Neural cell (in vitro differentiated cells): Measurements from ENCODE around the gene PLXNC1. TPM values are rescaled to one million over a fixed set of nuclear protein-coding genes. Genes with fewer than 3 reads are reported as not detected.

Experiments
- H2AFZ ChIP-seq: fragments of 200-600, 300-800 bp; sonication (generic), shearing (Covaris generic); 2 replicates; pipeline ENCODE4 v1.6.0; 2014; ENCODE audit warnings: low read depth, mild to moderate bottlenecking, antibody characterized with exemption, low read length, moderate library complexity
- H3F3A ChIP-seq: fragments of 200-600 bp; shearing (Covaris generic); 2 replicates; pipeline ENCODE4 v1.6.1; 2016; ENCODE audit warnings: mild to moderate bottlenecking, moderate library complexity, mixed read lengths, antibody characterized with exemption, low read length; ENCODE audit not compliant: insufficient read depth, poor library complexity, severe bottlenecking
- H3K27ac ChIP-seq: fragments of 200-600, 300-800 bp; sonication (generic), shearing (Covaris generic); 2 replicates; pipeline ENCODE4 v1.5.1; 2014; ENCODE audit warnings: mild to moderate bottlenecking, low read length, moderate library complexity
- H3K27me3 ChIP-seq: fragments of 300-800, 200-600 bp; sonication (generic), shearing (Covaris generic); 2 replicates; pipeline ENCODE4 v1.6.0; 2014; ENCODE audit warnings: mild to moderate bottlenecking, low read depth, low read length, moderate library complexity; ENCODE audit not compliant: insufficient read depth
- H3K36me3 ChIP-seq: fragments of 300-800, 200-600 bp; sonication (generic), shearing (Covaris generic); 2 replicates; pipeline ENCODE4 v1.5.1; 2014; ENCODE audit warnings: mild to moderate bottlenecking, antibody characterized with exemption, low read length, moderate library complexity; ENCODE audit not compliant: insufficient read depth
- H3K4me2 ChIP-seq: fragments of 300-800, 200-600 bp; sonication (generic), shearing (Covaris generic); 2 replicates; pipeline ENCODE4 v1.6.0; 2014; ENCODE audit warnings: mild to moderate bottlenecking, low read length
- H3K4me3 ChIP-seq: fragments of 300-800, 200-600 bp; sonication (generic), shearing (Covaris generic); 2 replicates; pipeline ENCODE4 v1.5.1; 2014; ENCODE audit warnings: mild to moderate bottlenecking, low read length, moderate library complexity
- H3K79me2 ChIP-seq: fragments of 200-600 bp; shearing (Covaris generic); replicated peaks from 2 replicates; pipeline ENCODE4 v1.6.0; 2014; ENCODE audit warnings: mild to moderate bottlenecking, low read length, moderate library complexity; ENCODE audit not compliant: insufficient read depth
- H3K9ac ChIP-seq: fragments of 300-800, 200-600 bp; sonication (generic), shearing (Covaris generic); 2 replicates; pipeline ENCODE4 v1.6.1; 2016; ENCODE audit warnings: mild to moderate bottlenecking, low read length, mixed read lengths
- H3K9me2 ChIP-seq: fragments of 200-600 bp; shearing (Covaris generic); 2 replicates; pipeline ENCODE4 v1.6.1; 2016; ENCODE audit warnings: mild to moderate bottlenecking, low read length, mixed read lengths; ENCODE audit not compliant: insufficient read depth
- H3K9me3 ChIP-seq: fragments of 200-600, 300-800 bp; sonication (generic), shearing (Covaris generic); 2 replicates; pipeline ENCODE4 v1.6.1; 2016; ENCODE audit warnings: mild to moderate bottlenecking, mixed run types, low read length, moderate library complexity, mixed read lengths
- H4K20me1 ChIP-seq: fragments of 200-600 bp; shearing (Covaris generic); 2 replicates; pipeline ENCODE4 v1.6.1; 2016; ENCODE audit warnings: mild to moderate bottlenecking, mixed run types; ENCODE audit not compliant: insufficient read depth
- EP300 ChIP-seq: fragments of 450-650 bp; conservative IDR thresholded peaks from 2 replicates; pipeline ENCODE4 v1.6.1; 2014; ENCODE audit warnings: antibody characterized with exemption, mild to moderate bottlenecking, moderate library complexity; ENCODE audit not compliant: poor library complexity, severe bottlenecking
- EZH2 ChIP-seq: fragments of 200-600, 300-800 bp; shearing (Covaris generic), sonication (generic); IDR thresholded peaks from 2 replicates; pipeline ENCODE4 v1.6.1; 2014; ENCODE audit warnings: antibody characterized with exemption, low read length, borderline replicate concordance, mild to moderate bottlenecking; ENCODE audit not compliant: insufficient read depth, poor library complexity, severe bottlenecking
- MXI1 ChIP-seq: fragments of 450-650 bp; conservative IDR thresholded peaks from 2 replicates; pipeline ENCODE4 v1.6.1; 2014; ENCODE audit warnings: antibody characterized with exemption, mild to moderate bottlenecking; ENCODE audit not compliant: poor library complexity, severe bottlenecking
- POLR2AphosphoS5 ChIP-seq: IDR thresholded peaks from 2 replicates; pipeline ENCODE4 v1.6.1; 2012
- RAD21 ChIP-seq: fragments of 450-650 bp; conservative IDR thresholded peaks from 2 replicates; pipeline ENCODE4 v1.6.1; 2014; ENCODE audit warnings: antibody characterized with exemption, mild to moderate bottlenecking, moderate library complexity
- SMC3 ChIP-seq: fragments of 450-650 bp; conservative IDR thresholded peaks from 2 replicates; pipeline ENCODE4 v1.6.1; 2014; ENCODE audit warnings: antibody characterized with exemption, mild to moderate bottlenecking, moderate library complexity; ENCODE audit not compliant: poor library complexity
- TAF1 ChIP-seq: IDR thresholded peaks from 2 replicates; pipeline ENCODE4 v1.6.1; 2012; ENCODE audit warnings: low read depth
- polyA plus RNA-seq: library from polyadenylated mRNA; depleted of rRNA; stranded (reverse); fragments of >200 nt; gene quantifications from 2 replicates; pipeline ENCODE4 v1.2.3, GENCODE V29; 2014
- TF ChIP-seq, protein P1 (sequence below): fragments of 450-650 bp; IDR thresholded peaks from 2 replicates; pipeline ENCODE4 v1.5.1; 2014; ENCODE audit warnings: antibody characterized with exemption, mild to moderate bottlenecking, moderate library complexity; ENCODE audit not compliant: poor library complexity, severe bottlenecking
- TF ChIP-seq, protein P2 (sequence below): IDR thresholded peaks from 2 replicates; pipeline ENCODE4 v1.6.1; 2012; ENCODE audit warnings: borderline replicate concordance

The PLXNC1 gene
- polyA plus RNA-seq, 1 donor from 2014 or later: 76.3 TPM

DNA sequence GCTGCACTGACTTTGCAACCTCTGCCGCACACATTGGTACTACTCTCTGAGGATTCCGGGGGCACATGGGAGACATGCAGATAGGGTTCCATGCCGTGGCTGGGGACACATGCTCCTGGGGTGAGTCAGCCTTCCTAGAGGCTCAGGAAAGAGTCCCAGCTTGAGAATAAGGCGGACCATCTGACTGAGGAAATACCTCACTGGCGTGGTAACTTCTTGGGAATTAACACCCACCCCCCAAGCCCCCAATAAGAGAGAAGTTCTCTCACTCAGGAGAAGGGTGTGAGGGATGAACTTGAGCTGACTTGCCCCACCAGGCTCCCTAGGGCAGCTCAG is 23.2 kb downstream of the PLXNC1 start:
- no peak overlapping the region for H3K4me2 ChIP-seq
- peaks cover 10% of the 10 kb centered on the region for H3K36me3 ChIP-seq
- H3K9ac ChIP-seq: no peak overlapping the region
- no peak overlapping the region for H3K27ac ChIP-seq
- H2AFZ ChIP-seq: no peak overlapping the region
- H3K9me2 ChIP-seq: no peaks in the 10 kb centered on the region
- no peaks in the 10 kb centered on the region for H3K27me3 ChIP-seq
- H3K9me3 ChIP-seq: no peaks in the 10 kb centered on the region
- no peaks in the 10 kb centered on the region for H4K20me1 ChIP-seq
- H3K79me2 ChIP-seq: peaks cover 5% of the 10 kb centered on the region
- H3K4me3 ChIP-seq: no peak overlapping the region
- TF ChIP-seq TAF1: no peak
- TF ChIP-seq, protein P1, sequence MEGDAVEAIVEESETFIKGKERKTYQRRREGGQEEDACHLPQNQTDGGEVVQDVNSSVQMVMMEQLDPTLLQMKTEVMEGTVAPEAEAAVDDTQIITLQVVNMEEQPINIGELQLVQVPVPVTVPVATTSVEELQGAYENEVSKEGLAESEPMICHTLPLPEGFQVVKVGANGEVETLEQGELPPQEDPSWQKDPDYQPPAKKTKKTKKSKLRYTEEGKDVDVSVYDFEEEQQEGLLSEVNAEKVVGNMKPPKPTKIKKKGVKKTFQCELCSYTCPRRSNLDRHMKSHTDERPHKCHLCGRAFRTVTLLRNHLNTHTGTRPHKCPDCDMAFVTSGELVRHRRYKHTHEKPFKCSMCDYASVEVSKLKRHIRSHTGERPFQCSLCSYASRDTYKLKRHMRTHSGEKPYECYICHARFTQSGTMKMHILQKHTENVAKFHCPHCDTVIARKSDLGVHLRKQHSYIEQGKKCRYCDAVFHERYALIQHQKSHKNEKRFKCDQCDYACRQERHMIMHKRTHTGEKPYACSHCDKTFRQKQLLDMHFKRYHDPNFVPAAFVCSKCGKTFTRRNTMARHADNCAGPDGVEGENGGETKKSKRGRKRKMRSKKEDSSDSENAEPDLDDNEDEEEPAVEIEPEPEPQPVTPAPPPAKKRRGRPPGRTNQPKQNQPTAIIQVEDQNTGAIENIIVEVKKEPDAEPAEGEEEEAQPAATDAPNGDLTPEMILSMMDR: no peak
- TF ChIP-seq RAD21: no peak
- TF ChIP-seq, protein P2, sequence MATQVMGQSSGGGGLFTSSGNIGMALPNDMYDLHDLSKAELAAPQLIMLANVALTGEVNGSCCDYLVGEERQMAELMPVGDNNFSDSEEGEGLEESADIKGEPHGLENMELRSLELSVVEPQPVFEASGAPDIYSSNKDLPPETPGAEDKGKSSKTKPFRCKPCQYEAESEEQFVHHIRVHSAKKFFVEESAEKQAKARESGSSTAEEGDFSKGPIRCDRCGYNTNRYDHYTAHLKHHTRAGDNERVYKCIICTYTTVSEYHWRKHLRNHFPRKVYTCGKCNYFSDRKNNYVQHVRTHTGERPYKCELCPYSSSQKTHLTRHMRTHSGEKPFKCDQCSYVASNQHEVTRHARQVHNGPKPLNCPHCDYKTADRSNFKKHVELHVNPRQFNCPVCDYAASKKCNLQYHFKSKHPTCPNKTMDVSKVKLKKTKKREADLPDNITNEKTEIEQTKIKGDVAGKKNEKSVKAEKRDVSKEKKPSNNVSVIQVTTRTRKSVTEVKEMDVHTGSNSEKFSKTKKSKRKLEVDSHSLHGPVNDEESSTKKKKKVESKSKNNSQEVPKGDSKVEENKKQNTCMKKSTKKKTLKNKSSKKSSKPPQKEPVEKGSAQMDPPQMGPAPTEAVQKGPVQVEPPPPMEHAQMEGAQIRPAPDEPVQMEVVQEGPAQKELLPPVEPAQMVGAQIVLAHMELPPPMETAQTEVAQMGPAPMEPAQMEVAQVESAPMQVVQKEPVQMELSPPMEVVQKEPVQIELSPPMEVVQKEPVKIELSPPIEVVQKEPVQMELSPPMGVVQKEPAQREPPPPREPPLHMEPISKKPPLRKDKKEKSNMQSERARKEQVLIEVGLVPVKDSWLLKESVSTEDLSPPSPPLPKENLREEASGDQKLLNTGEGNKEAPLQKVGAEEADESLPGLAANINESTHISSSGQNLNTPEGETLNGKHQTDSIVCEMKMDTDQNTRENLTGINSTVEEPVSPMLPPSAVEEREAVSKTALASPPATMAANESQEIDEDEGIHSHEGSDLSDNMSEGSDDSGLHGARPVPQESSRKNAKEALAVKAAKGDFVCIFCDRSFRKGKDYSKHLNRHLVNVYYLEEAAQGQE: no peak
- no peak for TF ChIP-seq SMC3
- TF ChIP-seq MXI1: no peak
- no peak for TF ChIP-seq EZH2
- no peak for TF ChIP-seq EP300
- no peak for TF ChIP-seq POLR2AphosphoS5
- no peaks in the 10 kb centered on the region for H3F3A ChIP-seq

DNA sequence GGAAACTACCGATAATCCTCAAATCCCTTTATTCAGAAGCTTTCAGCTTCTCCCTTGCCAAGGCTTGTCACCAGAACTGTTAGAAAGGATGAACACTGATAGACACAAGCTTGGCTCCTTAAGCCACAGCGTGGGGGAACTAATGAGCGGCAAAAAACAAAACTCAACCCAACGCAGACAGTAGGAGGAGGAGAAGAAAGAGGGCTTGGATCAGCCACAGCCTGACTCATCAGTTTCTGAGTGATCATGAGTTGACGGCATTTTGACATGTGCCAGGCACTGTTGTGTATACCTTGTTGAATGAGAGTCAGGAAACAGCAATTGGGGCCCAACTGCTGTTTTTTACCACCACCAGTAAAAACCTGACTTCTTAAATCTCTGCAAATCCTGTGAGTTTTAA is 23.7 kb downstream of the PLXNC1 start:
- no peaks in the 10 kb centered on the region for H3F3A ChIP-seq
- H3K27ac ChIP-seq: no peak overlapping the region
- H2AFZ ChIP-seq: no peak overlapping the region
- H3K4me3 ChIP-seq: no peak overlapping the region
- no peak for TF ChIP-seq EP300
- no peaks in the 10 kb centered on the region for H3K9me2 ChIP-seq
- no peaks in the 10 kb centered on the region for H3K27me3 ChIP-seq
- H3K79me2 ChIP-seq: peaks cover 5% of the 10 kb centered on the region
- H3K9ac ChIP-seq: no peak overlapping the region
- peaks cover 10% of the 10 kb centered on the region for H3K36me3 ChIP-seq
- H3K9me3 ChIP-seq: no peaks in the 10 kb centered on the region
- no peak overlapping the region for H3K4me2 ChIP-seq
- no peaks in the 10 kb centered on the region for H4K20me1 ChIP-seq

DNA sequence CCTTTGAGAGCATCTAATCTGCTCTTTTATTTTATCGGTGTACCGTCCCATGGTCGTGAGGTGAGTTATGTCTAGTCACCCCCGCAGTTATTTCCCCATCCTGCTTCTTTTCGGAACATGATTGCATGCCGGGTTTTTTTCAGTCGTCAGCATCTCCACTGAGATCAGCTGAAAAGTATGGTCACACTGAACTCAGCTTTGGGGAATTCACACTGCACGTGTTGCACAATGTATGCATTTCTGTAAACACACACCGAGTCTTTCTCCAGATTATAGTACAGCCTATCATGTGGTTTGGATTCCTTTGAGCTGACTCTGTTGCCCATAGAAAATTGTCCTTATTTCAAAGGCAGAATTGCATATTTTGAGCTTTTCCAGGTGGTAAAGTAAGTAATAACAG is 24.6 kb downstream of the PLXNC1 start:
- Histone ChIP-seq H3K9me2 (no peaks in the 10 kb centered on the region), H3K27ac (no peak overlapping the region), H3K4me3 (no peak overlapping the region), H3K9me3 (peaks cover 3% of the 10 kb centered on the region), H3K27me3 (no peaks in the 10 kb centered on the region), H4K20me1 (no peaks in the 10 kb centered on the region), H2AFZ (no peak overlapping the region), H3K79me2 (no peaks in the 10 kb centered on the region), H3K36me3 (peaks cover 11% of the 10 kb centered on the region), H3K4me2 (no peak overlapping the region), H3K9ac (no peak overlapping the region), H3F3A (no peaks in the 10 kb centered on the region)
- TF ChIP-seq EZH2: no peak
- TF ChIP-seq TAF1: no peak
- TF ChIP-seq, protein P1: no peak
- TF ChIP-seq MXI1: no peak
- TF ChIP-seq, protein P2: no peak
- TF ChIP-seq RAD21: no peak
- TF ChIP-seq POLR2AphosphoS5: no peak
- TF ChIP-seq EP300: no peak
- no peak for TF ChIP-seq SMC3
